ENCODE data around the gene UGT3A1.

DNA sequence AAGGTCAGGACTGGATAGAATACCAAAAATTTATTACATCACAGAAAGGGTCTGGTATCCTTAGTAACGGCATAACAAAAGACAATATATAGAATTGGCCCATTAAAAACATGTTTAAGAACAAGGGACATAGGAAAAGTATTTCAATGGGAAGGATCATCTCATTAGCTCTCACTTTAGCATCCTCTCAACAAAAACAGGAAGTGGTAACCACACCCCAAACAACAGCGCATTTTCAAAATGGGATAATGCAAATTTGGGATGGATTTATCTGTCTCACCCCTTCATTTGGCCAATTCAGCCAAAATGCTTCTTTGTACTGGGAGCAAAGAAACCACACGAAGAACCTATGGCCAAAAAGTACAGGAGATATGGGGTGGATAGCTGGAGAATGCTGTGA lies 9.8 kb upstream of the UGT3A1 start:
- no peak for TF ChIP-seq TCF4 (CRISPR knock-in tag; IDR thresholded peaks at IDR 0.05; ENCODE audit: borderline replicate concordance)
- no peak for TF ChIP-seq SNAI2 (CRISPR knock-in tag; IDR thresholded peaks at IDR 0.05)
- no peak for TF ChIP-seq ESRRG (CRISPR knock-in tag; IDR thresholded peaks at IDR 0.05)
- TF ChIP-seq, protein P1, sequence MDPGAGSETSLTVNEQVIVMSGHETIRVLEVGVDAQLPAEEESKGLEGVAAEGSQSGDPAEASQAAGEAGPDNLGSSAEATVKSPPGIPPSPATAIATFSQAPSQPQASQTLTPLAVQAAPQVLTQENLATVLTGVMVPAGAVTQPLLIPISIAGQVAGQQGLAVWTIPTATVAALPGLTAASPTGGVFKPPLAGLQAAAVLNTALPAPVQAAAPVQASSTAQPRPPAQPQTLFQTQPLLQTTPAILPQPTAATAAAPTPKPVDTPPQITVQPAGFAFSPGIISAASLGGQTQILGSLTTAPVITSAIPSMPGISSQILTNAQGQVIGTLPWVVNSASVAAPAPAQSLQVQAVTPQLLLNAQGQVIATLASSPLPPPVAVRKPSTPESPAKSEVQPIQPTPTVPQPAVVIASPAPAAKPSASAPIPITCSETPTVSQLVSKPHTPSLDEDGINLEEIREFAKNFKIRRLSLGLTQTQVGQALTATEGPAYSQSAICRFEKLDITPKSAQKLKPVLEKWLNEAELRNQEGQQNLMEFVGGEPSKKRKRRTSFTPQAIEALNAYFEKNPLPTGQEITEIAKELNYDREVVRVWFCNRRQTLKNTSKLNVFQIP (CRISPR knock-in tag; IDR thresholded peaks at IDR 0.05; ENCODE audit: borderline replicate concordance, low read depth), result no peak
- TF ChIP-seq ISL1 (CRISPR knock-in tag; IDR thresholded peaks at IDR 0.05), result no peak
